Activated CD8-positive, alpha-beta memory T cell treated with anti-CD3 and anti-CD28 coated beads, Interleukin-2, amount 50 U/mL, for 1 hour (primary cell): Measurements from ENCODE around the gene ASMTL.
"Not testable (repeated sequence)": the region's sequence is repeated elsewhere in the genome, so short reads cannot be mapped to it uniquely, and the experiment has no call there.

ENCODE experiments used
- DNase-seq: peaks from one replicate; pipeline ENCODE4 v3.0.0-alpha.2; 2020; ENCODE audit errors: extremely low read depth

Gene ASMTL

DNA sequence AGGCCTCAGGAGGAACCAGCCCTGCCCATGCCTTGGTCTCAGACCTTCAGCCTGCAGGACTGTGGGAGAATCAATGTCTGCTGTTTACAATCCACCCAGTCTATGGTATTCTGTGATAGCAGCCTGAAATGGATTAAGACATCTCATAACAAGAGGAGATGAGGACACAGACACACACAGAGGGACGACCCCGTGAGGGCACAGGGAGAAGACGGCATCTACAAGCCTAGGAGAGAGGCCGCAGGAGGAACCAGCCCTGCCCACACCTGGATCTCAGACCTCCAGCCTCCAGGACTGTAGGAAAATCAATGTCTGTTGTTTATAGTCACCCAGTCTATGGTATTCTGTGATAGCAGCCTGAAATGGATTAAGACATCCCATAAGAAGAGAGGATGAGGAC, 64.1 kb downstream of the ASMTL start:
- no peak for DNase-seq

DNA sequence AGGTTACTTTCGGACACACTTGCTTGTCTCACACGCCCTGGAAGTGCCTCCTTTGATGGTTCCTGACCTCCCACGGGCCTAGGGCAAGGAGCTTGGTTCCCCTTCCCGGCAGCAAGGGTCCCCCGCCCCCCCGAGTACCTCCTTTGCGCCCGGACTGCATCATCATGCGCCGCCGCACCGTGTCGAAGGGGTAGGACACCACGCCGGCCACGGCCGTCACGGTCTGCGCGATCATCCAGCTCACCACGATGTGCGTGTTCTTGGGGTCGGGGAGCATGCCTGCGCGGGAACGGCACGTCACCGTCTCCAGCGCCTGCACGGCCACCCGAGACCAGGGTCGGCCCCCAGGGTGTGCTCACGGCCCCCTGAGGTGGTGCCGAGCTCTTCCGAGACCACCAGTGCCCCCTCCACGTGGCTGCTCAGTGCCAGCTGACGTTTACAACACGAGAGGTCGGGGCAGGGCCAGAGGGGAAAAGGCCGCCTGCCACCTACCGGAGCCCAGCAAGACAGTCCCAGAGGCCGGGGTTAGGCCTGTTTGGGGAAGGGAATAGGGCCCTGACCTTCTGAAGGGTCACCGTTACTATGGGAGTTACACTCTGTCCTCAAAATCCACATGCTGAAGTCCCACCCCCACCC, 65.5 kb downstream of the ASMTL start:
- no peak for DNase-seq

- DNase-seq, result no peak
Observed at GRCh38 chrX:1386338-1387127, 66.2 kb downstream of the ASMTL start.

- DNase-seq, result no peak
Observed at GRCh38 chrX:1385253-1386223, 67.2 kb downstream of the ASMTL start.

GRCh38 chrX:1384658-1385252, 68.0 kb downstream of the ASMTL start:
- DNase-seq, result no peak

DNA sequence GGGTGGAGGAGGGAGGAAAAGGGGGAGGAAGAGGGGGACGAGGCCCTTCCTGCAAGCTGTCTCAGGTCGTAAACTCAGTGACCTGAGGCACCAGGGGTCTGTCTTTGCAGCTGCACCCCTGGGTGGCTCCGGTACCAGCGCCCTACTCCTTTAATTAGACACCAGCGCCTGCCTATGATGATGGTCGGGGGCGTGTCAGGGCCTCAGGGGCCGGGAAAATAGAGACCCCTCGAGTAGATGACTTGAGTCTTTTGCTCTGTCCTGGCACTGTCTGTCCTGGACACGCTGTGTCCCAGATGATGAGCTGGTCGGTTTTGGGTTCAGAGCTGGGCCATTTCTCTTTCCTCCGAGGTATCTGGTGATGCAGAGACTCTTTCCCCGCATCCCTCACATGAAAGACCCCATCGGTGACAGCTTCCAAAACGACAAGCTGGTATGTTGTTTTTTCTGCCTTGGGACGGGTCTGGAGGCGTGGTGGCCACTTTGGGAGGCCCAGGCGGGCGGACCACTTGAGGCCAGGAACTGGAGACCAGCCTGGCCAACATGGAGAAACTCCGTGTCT, 72.0 kb downstream of the ASMTL start:
- DNase-seq, result no peak

GRCh38 chrX:1378306-1378759, 74.4 kb downstream of the ASMTL start:
- DNase-seq, result no peak

DNA sequence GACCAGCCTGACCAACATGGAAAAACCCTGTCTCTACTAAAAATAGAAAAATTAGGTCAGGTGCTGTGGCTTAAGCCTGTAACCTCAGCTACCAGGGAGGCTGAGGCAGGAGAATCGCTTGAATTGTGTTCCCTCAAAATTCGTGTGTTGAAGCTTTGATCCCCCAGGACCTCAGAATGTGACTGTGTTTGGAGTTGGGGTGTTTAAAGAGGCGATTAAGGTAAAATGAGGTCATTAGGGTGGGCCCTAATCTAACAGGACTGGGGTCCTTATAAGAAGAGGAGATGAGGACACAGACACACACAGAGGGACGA, 84.4 kb downstream of the ASMTL start:
- no peak for DNase-seq

- DNase-seq, result not testable (repeated sequence)
Observed at GRCh38 chrX:1366363-1366762, 86.3 kb downstream of the ASMTL start.

DNA sequence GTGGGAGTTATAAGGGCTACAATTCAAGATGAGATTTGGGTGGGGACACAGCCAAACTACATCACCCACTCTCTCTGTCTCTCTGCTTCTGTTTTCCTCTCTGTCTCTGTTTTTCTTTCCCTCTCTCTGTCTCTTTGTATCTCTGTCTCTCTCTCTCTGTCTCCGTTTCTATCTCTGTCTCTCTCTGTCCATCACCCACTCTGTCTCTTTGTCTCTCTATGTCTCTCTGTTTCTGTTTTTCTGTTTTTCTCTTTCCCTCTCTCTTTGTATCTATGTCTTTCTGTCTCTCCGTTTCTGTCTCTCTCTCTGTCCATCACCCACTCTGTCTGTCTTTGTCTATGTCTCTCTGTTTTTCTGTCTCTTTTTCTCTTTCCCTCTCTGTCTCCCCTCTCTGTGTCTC, 90.8 kb downstream of the ASMTL start:
- DNase-seq, result no peak

DNA sequence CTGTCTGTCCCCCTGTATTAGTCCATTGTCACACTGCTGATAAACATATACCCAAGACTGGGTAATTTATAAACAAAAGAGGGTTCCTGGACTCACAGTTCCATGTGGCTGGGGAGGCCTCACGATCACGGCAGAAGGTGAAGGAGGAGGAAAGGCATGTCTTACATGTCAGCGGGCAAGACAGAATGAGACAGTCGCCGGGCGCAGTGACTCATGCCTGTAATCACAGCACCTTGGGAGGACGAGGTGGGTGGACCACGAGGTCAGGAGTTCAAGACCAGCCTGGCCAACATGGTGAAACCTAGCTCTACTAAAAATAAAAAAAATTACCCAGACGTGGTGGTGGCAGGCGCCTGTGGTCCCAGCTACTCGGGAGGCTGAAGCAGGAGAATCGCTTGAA, 91.4 kb downstream of the ASMTL start:
- no peak for DNase-seq

DNA sequence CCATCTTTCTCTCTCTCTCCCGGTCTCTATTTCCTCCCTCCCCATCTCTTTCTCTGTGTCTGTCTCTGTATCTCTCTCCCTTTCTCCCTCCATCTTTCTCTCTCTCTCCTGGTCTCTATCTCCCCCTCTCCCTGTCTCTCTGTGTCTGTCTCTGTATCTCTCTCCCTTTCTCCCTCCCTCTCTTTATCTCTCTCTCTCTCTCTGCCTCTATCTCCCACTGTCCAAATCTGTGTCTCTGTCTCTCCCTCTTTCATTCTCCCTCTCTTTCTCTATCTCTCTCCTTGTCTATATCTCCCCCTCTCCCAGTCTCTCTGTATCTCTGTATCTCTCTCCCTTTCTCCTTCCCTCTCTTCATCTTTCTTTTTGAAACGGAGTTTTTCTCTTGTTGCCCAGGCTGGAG, 92.5 kb downstream of the ASMTL start:
- DNase-seq, result no peak

GRCh38 chrX:1359477-1359873, 93.2 kb downstream of the ASMTL start:
- no peak for DNase-seq

DNA sequence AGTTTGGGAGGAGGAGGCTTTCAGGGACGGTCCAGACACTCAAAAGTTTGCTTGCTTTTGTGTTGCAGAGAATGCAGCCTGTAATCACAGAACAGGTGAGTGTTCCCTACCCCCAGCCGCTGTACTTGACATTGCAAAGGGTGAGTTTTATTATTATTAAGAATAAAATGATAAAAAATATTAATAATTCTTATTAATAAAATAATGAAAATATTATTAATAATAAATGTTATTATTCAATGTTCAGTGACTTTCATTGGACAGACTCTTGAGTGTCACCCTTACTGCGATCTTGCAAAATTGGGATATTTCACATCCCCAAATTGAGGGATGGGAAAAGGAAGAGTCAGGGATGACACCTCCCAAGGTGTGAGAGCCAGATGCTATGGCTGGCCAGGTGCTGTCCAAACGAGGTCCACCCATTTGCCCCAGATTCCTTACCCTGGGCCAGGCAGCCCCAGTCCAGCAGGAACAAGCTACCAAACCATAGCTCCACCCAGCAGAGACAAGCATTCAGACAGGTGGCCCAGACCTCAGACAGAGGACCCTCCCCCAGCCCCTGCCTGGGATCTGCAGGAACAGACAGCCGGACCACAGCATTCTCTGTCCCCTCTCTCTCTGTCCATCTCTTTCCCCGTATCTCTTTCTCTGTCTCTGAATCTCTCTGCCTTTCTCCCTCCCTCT, 93.8 kb downstream of the ASMTL start:
- DNase-seq, result no peak

- no peak for DNase-seq
Observed at GRCh38 chrX:1357993-1358392, 94.7 kb downstream of the ASMTL start.

DNA sequence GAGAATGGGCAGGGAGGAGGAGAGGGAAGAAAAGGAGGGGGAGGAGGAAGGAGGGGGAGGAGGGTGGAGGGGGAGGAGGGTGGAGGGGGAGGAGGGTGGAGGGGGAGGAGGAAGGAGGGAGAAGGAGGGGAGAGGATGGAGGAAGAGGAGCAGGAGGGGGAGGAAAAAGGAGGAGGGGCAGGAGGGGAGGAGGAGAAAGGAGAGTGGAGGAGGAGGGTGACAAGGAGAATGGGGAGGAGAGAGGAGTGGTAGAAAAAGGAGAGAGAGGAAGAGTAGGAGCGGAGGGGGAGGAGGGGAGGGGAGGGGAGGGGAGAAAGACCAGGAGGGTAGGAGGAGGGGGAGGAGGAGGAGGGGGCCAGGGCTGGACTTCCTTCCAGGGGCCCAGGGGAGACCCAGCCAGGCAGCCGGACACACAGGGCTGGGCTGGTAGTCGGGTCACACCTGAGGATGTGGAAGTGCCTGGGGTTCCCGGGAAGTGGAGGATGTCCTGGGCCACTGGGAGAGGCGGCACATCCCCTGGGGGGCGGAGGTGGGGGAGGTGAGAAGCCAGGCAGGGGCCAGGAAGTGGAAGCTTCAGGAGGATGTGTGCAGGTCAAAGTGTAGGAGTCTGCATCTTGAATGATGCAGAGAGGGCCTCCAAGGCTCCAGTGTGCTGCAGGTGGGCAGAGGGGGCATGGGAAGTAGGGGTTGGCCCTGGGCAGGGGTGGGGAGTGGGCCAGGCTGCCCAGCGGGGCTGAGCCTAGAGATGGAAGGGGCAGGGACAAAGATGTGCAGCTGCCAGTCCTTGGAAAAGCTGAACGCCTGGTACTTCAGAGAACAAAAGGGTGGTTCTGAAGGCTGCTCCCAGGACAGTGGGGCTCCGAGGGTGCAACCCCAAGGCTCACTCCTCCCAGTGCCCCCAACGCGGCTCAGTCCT, 97.3 kb downstream of the ASMTL start:
- no peak for DNase-seq

DNA sequence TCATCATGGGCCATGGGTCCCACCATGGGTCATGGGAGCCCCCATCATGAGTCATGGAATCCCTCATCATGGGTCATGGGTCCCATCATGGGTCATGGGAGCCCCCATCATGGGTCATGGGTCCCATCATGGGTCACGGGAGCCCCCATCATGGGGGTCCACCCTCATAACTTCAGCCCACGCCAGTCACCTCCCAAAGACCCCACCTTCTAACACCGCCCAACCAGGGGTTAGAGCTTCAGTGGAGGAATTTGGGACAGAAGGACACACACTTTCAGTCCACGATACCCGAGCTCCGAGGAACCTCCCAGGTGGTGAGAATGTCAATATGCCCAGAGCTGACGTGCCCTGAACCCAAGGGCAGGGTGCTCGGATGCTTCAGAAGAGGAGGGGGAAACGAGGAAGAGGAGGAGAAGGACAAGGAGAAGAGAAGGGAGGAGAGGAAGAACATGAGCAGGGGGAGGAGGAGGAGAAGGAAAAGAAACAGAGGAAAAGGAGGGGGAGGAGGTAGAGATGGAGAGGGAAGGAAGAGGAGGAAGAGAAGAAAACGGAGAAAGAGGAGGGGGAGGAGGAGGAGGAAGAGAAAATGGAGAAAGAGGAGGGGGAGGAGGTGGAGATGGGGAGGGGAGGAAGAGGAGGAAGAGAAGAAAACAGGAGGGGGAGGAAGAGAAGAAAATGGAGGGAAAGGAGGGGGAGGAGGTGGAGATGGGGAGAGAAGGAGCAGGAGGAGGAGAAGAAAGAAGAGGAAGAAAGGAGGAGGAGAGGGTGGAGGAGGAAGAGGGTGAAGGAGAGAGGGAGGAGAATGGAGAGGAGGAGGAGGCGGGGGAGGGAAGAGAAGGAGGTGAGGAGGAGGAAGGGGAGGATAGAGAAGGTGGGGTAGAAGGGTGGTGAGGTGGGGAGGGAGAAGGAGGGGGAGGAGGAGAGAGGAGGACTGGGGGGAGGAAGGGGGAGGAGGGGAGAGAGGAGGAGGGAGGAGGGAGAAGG, 98.4 kb downstream of the ASMTL start:
- DNase-seq, result no peak
